Measurements from ENCODE around the gene COQ8A. TPM values are rescaled to one million over a fixed set of nuclear protein-coding genes. Genes with fewer than 3 reads are reported as not detected.

COQ8A gene
- total RNA-seq, 1 experiment from 2014 or later = 35.3 TPM

GRCh38 chr1:226904772-226905171 lies 35.3 kb upstream of the COQ8A start (continued):
- no peak for TF ChIP-seq EZH2phosphoT487 (IDR thresholded peaks at IDR 0.05; ENCODE audit: borderline replicate concordance)

- ChIA-PET POLR2A (no interaction called here), RAD21 (ENCODE audit: low non-redundant PET in 1 of 2, low total read pairs in 2 of 2, uncharacterized antibody in 2 of 2, unreplicated experiment in 2 of 2) (no interaction called here), CTCF (no interaction called here)
- no TSS peak for BruUV-seq (replicated peaks)
- no peak overlapping the region for H3K27ac ChIP-seq (ENCODE audit: low read depth, low read length)
- H3K4me2 ChIP-seq (ENCODE audit: low read length) = no peak overlapping the region
- H3K9me2 ChIP-seq (ENCODE audit: insufficient read depth) = no peaks in the 10 kb centered on the region
- no peak for ATAC-seq
- TF ChIP-seq ZFX (IDR thresholded peaks at IDR 0.05) = no peak
- TF ChIP-seq CEBPB (IDR thresholded peaks at IDR 0.05; ENCODE audit: low read depth) = no peak
- TF ChIP-seq REST (IDR thresholded peaks at IDR 0.05; ENCODE audit: low read depth) = no peak
- TF ChIP-seq SIN3A (IDR thresholded peaks at IDR 0.05; ENCODE audit: low read depth) = no peak
- no peak for TF ChIP-seq FOSL1 (IDR thresholded peaks at IDR 0.05; ENCODE audit: low read depth)
- no peak for TF ChIP-seq POLR2A (IDR thresholded peaks at IDR 0.05; ENCODE audit: borderline replicate concordance, extremely low read depth, insufficient read depth, insufficient read length)
- no peak for TF ChIP-seq SRF (IDR thresholded peaks at IDR 0.05; ENCODE audit: low read depth)
- no peak for TF ChIP-seq EZH2 (IDR thresholded peaks at IDR 0.05)
- TF ChIP-seq ATF3 (IDR thresholded peaks at IDR 0.05) = no peak
- TF ChIP-seq ZNF274 (IDR thresholded peaks at IDR 0.05; ENCODE audit: low read depth, low read length) = no peak
- no peak for TF ChIP-seq CTCF (IDR thresholded peaks at IDR 0.05 in 2 of 3, conservative IDR thresholded peaks at IDR 0.05 in 1 of 3; ENCODE audit: borderline replicate concordance in 1 of 3, insufficient read depth in 1 of 3, low read depth in 2 of 3, low read length in 2 of 3)
- no peak for TF ChIP-seq EZH2phosphoT487 (IDR thresholded peaks at IDR 0.05; ENCODE audit: borderline replicate concordance)
- no peaks in the 10 kb centered on the region for H3K9me3 ChIP-seq (ENCODE audit: control insufficient read depth in 1 of 2, insufficient read depth in 1 of 2, low read depth in 1 of 2, low read length in 2 of 2)
- no peaks in the 10 kb centered on the region for H3K79me2 ChIP-seq (ENCODE audit: insufficient read depth, low read length)
- no peaks in the 10 kb centered on the region for H3K4me1 ChIP-seq (ENCODE audit: control insufficient read depth in 1 of 2, insufficient read depth in 2 of 2, low read length in 2 of 2)
- no peak overlapping the region for H2AFZ ChIP-seq (ENCODE audit: low read depth, low read length, poor library complexity, severe bottlenecking)
- no peaks in the 10 kb centered on the region for H3K27me3 ChIP-seq (ENCODE audit: insufficient read depth, low read length)
- no peak overlapping the region for H3K4me3 ChIP-seq (replicated peaks in 1 of 2; ENCODE audit: low read depth in 1 of 2, low read length in 2 of 2)
- intact Hi-C loops (cut with micrococcal nuclease) = no loop called here
- no peaks in the 10 kb centered on the region for H4K20me1 ChIP-seq (ENCODE audit: insufficient read depth)
- H3K9ac ChIP-seq (ENCODE audit: low read length) = no peak overlapping the region
- H3K36me3 ChIP-seq (ENCODE audit: control insufficient read depth in 1 of 2, insufficient read depth in 2 of 2, low read length in 2 of 2) = no peaks in the 10 kb centered on the region; a peak in 2 of 4 replicates
- DNase-seq (ENCODE audit: low read depth, low spot score) = no peak
These were observed 31.7 kb upstream of the COQ8A start for GRCh38 chr1:226908419-226908818.
